ENCODE data around the gene PCNX2.

The PCNX2 gene

DNA sequence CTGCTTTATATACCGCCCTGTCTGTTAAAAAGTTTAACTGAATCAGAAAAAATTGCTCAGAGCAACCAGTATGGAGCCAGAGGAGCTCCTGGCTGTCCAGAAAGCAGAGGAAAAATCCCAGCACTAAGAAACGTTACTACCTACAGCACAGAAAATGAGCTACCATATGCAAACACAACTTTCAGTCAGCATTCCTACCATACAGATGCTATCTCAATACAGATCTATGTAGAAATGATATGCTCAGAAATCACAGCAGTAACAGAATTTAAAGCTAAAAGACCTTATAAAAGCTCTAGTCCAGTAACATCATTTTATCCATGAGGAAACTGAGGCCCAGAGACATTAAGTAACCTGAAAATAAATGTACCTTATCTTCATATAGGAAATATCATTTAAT is 38.7 kb downstream of the PCNX2 start:
- DNase-seq (ENCODE audit: low read depth), result no peak

DNA sequence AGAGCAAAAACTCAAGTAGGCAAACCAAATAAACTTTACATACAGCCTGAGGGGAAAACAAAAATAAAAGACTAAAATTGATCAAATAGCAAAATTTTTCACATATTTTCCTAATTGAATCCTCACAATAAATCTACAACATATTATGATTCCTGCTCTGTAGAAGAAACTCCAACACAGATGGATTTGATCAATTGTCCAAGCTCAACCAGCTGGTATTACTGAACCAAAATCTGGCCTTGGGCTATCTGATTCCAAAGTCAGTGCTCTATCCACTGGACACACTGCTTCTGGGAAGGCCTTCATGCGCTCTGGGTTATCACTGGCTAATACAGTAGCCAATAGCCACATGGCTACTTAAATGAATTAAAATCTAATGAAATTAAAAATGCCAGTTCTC is 39.3 kb downstream of the PCNX2 start:
- no peak for DNase-seq (ENCODE audit: low read depth)

DNA sequence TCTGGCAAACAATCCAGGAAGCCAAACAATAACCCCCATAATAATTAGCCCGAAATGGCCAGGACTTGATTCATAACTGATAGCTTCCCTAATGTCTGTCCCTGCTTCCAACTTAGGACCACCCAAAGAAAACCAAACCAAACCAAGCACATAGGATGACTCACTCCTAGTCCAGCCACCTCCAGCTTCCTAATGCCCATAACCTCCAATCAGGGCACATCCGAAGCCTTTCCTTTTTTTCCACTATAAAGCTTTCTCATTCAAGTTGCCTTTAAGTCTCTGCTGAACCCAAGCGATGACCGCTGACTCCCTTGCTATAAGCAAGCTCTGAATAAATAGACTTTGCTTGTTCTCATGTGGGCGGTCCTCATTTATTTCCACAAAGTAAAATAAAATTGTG is 40.4 kb downstream of the PCNX2 start:
- DNase-seq (ENCODE audit: low read depth), result no peak

DNA sequence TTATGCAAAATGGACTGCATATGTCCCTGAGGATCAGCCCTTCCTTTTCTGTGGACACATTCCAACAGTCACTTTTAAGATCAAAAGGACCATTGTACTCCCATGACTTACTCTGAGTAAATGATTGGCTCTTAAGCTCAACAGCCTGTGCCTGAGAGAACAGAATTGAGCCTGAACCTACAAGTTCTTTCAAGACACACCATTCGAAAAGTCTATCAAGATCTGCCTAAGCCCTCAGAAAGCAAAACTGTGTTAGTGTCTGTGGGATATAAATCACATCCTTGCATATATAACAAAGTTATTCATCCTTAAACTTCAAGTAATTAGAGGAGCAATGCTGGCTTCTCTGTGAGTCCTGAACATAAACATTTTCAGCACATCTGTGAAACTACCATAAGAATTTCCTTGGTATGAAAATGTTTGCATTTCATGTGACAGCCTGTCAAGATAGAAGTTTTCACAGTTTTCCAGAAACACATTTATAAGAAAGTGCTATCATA is 41.6 kb downstream of the PCNX2 start:
- DNase-seq (ENCODE audit: low read depth), result no peak

DNA sequence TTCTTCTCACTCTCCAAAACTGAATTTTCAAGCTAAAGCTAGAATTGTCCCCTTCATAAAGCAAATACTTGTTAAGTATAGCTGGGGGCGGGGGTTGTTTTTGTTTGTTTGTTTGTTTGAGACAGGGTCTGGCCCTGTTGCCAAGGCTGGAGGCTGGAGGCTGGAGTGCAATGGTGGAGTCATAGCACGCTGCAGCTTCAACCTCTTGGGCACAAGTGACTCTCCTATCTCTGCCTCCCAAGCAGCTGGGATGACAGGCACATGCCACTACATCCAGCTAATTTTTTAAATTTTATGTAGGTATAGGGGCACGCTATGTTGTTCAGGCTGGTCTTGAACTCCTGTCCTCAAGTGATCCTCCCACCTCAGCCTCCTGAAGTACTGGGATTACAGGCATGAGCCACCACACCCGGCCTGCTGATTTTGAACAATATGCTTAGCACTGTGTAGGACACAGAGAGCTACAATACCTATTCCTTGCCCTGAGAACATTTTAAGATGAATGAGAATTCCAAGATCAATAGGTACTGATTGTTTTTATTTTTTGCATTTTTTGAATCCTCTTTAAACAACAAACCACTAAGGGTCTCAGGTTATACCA is 42.2 kb downstream of the PCNX2 start:
- DNase-seq (ENCODE audit: low read depth), result no peak

DNA sequence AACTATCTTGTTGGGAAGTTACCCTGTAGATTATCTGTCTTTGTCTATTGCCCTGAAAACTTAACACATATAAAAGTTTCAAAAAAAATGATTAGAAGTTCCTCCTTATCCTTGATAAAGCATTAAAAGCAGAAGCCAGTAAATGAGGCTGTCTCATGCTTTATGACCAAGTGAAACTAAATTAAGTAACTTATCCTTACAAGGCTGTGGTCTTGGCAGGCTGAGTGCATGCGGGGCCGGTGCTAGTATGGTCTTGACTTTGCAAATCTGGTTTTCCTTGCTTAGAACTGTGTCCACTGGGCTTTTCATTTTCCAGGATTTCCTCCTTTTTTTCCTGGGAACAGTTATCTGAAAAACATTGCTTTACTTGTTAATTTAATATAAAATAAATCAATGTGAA is 43.1 kb downstream of the PCNX2 start:
- no peak for DNase-seq (ENCODE audit: low read depth)

DNA sequence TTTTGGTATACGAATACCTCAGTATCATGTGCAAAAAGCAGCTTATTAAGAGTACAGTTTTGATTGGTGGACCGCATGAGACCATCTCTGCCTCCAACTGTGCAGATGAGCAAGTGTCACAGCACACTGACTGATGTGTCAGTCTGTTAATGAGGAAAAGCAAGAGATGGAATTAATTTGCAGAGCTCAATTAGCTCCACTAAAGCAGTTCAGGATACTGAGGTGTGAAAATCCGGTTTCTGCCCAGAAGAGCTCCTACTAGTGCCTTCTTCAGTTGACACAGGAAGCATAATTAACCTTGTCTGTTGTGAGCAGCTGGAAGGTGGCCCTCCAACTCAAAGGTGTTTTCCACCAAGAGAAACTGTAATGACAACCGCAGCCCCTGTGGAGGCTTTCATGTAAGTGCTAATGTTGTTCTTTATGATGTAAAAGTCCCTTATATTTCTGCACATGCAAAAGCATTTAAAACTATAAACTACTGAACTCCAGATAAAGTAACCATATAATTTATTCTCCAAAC is 44.3 kb downstream of the PCNX2 start:
- no peak for DNase-seq (ENCODE audit: low read depth)

DNA sequence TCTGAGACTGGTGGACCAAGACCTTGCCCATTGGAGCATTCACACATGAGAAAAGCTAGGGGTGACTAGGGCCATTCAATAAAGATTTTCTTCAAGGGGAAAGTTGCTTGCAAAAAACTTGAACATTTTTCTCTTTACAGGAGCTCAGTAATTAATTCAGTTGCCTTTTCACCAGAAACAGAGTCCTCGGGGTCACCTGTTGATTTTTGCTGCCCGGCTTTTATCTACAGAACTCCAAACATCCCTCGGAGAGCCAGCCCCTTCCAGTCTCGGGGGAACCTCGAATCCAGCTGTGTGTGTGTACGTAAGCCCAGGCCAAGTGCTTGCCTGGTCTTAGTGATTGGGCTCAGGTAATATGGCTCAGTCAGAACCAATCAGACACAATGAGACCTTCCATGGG is 47.5 kb downstream of the PCNX2 start:
- DNase-seq (ENCODE audit: low read depth), result no peak

DNA sequence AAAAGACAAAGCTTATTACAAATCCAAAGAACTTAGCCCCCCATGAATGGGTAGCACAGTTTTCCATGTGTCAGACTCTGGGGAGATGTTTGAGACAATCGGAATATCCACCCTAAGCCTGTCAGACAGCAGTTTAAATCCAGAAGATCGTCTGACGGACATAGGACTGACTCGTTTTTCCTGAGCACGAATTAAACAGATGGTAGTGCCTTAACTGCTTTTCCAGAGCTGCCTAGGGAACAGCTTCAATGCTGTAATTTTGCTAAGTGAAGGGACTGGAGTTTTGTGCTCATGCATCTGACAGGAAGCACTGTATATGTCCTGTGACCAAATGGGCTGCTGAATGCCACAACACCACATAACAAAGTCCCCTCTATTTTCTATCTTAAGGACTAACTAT is 48.6 kb downstream of the PCNX2 start:
- DNase-seq (ENCODE audit: low read depth), result no peak

DNA sequence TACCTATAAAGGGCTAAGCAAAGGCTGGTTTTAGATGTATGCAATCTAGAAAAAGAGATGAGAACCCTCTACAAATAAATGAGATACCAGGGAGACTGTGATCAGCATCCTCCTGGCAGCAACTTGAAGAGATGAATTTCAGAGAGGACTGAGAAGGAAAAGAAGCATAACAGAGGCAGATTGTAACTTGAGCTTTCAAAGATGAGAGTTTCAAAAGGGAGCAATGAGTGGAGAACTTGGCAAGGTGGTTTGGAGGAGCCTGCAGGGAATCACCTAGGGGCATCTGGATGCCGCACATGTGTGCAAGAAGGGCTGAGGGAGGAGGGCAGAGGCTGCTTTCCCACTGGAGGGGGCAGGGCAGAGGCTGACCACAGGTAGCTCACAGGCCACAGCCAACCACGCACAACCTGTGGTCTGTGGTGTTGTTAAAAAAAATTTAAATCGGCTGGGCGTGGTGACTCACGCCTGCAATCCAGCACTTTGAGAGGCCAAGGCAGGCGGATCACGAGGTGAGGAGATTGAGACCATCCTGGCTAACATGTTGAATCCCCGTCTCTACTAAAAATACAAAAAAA is 50.2 kb downstream of the PCNX2 start:
- no peak for DNase-seq (ENCODE audit: low read depth)

DNA sequence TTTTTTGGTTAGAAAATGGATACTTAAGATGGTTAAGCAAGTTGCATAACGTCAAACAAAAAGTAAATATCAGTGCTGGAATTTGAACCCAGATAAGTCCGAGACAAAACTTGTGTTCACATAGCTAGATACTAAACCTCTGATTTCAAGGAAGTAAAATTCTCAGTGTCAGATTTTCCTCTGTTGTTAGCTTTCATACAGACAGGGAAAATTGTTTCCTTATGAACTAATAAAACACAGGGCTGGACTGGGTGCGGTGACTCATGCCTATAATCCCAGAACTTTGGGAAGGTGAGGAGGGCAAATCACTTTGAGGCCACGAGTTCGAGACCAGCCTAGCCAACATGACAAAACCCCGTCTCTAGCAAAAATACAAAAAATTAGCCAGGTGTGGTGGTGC is 51.3 kb downstream of the PCNX2 start:
- no peak for DNase-seq (ENCODE audit: low read depth)

DNA sequence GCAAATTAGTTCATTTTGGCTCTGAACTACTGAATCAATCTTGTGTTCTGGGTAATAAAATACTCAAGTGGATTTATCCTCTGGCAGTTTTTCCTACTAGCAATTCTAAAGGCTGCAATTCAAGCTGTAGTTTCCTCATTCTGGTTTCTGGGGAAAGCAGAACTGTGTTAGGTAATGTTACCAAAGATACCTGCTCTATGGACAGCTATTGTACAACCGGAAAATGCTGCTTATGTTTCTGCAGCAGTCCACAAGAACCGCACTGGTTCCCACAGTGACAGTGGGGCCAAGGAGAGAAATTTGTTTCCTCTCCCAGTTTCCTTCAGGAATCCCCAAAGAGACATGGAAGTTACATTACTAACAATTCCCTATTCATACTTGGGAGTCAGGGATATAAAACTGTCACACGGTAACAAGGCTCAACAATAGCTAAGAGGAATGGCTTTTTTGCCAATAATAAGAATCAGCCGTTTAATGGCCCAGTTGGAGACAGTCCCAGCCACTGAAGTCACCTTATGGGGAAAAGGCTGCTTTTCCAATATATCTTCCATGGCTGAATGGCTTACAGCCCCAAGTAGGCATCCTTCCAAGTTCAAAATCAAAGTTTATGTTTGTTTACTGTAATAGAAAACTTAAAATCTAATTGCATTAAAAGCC is 52.6 kb downstream of the PCNX2 start:
- DNase-seq (ENCODE audit: low read depth), result no peak

DNA sequence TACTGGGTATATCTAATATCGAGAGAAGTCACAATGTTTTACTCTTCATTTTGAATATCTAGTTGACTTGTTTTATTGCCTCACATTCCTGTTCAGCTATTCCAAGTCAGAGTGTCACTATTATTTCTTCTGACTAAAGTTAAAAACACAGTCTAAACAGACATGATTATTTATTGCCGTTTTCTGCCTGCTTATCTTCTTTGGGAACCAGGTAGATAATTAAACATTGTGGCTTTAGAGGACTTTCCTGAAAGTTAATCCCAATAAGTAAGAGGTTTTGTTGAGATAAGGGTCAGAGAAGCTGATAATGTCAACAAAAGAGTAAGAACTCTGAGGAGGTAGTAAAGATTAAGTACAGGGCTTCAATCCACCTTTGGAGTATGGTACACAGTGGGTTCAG is 53.8 kb downstream of the PCNX2 start:
- DNase-seq (ENCODE audit: low read depth), result no peak

DNA sequence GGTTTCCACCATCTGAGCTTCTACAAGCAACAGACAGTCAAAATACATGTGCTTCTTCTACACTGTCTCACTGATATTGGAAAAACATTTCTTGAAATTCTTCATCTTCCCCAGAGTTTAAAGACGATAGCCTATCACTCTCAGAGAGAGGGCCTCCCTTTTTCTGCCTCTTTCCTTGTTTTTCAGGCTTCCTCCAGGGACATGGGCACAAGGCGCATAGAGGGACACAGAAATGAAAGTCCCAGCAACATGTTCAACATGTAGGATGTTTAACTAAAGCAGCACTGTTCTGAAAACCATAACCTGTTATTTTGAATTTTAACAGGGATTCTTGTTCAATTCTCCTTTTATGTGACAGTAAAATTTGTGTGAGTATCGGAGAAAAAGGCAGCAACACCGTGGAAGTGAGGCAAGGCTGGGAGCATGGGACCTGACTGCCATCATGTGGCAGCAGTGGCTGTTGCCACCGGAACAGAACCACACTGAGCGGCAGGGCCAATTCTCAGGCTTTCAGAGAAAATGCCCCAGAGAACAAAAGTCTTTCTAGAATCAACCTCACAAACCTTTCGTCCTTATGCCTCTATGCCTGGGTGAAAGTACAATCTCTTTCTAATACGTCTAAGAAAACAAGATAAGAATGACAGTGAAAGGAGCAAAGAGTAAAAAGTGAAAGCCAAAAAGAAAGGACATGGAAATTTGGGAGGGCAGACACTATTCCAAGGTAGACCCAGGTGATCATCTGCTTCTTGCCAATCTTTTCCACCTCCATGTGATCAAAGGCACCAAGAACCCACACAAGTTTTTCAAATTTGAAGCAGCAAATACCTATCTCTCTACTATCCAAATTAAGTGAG is 54.5 kb downstream of the PCNX2 start:
- no peak for DNase-seq (ENCODE audit: low read depth)

DNA sequence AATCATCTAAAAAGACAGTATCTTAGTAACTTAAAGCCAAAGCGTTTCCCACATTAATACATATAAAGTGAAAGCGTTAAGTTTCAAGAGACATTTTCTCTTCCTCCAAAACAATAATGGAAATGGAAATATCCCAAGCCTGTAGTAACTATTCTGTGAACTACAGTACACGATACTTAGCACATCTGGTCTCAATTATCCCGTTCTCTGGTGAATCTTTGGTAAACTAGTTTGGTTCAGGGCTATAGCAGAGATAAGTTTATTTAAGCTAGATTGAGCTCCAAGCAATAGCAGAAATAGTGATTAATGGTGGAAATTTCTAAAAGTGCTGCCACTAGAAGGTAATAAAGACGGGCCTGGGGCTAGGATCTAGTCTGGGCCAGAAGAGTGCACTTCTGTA is 55.2 kb downstream of the PCNX2 start:
- no peak for DNase-seq (ENCODE audit: low read depth)

DNA sequence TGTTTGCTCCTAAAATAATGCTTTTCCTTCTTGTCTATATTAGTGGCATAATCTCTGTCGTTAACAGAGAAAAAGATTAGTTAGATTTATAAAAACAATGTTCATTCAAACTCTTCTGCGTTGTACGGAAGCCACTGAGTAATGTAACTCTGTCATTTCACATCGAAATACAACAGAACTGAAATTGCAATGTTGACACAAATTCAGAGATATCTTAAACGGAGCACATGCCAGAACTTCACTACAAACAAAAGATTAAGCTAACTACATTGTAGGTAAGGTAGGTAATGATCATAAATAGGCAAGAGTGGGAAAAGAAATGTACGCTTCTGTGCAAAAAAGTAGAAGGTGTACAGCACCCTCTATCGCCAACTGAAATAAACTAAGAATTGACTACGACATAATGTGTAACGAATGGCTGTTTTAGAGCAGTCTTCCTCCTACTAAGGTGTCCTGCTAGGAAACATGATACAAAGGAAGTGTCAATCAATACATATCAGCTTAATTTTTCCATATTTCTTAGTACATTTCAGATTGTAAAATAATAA is 56.6 kb downstream of the PCNX2 start:
- no peak for DNase-seq (ENCODE audit: low read depth)

DNA sequence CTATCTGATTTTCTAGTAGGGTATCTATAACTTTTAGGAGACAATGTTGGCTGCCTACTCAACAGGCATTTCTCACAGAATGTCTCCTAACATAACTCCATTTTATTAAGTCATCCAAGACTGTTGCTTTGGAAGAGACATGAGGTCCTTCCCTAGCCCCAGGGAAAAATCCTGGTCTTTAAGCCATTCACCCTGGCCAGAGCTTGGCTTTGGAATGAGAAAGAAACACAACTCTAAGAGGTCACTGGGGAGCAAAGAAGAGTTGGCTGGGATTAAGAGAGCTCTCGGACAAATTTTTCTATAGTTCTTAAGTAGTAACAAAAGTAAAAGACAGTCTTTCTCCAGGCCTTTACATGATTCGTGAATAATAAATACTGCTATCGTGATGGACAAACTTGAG is 57.9 kb downstream of the PCNX2 start:
- DNase-seq (ENCODE audit: low read depth), result no peak

DNA sequence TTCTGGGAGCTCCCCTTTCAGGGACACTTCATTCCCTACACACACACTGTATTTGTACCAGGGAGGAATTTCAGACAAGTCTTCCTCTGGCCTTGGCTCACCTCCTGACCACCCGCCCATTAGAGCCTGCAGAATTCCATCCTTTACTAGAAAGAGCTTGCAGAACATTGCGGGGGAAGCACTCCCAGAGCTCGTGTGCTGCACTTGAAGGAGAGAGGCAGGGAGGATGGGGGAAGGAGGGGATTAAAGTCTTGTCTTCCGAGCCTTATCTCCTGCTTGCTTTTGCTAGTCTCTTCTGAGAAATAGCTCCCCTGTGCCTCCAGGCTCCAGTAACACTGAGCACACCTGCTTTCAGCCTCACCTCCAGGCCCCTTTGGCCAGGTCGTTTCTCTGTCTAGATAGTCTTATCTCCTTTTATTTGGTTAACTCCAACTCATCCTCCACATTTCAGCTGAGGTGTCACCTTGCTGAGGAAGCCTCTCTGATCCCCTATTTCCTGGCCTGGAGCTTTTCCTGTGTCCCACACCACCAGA is 62.0 kb downstream of the PCNX2 start:
- no peak for DNase-seq (ENCODE audit: low read depth)

DNA sequence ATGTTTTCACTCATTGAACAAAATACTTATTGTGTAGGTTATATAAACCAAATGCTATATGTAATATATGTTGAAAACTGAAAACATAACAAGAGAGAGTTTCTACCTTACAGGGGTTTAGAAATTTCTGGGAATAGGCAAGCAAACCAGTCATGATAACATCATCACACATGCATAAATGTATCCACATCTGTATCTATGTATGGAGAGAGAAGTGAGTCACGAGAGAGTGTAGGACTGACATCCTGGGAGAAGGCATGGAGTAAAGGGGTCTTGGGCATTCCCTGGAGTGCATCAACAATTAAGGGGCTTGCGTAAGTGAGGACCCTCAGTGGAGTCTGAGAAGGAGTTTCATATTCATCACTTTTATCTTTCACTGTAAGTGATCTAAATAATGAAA is 65.5 kb downstream of the PCNX2 start:
- no peak for DNase-seq (ENCODE audit: low read depth)

DNA sequence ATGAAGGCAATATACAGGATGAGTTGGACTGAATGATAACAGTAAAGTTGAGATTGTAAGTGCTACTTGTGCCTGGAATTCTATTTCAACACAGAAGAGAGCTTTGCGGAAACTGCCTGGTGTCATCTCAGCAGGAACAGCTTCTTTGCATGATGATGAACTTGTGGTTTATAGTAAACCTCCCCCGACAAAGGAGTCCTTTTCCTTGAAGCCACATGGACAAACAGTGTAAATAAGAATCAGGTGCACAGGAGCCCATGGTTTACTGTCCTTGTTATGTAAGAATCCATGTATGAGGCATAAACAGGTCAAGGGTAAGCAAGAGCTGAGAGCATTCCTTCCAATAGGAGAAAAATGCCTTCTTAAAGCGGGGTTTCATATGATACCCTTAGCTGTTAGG is 66.2 kb downstream of the PCNX2 start:
- no peak for DNase-seq (ENCODE audit: low read depth)

DNA sequence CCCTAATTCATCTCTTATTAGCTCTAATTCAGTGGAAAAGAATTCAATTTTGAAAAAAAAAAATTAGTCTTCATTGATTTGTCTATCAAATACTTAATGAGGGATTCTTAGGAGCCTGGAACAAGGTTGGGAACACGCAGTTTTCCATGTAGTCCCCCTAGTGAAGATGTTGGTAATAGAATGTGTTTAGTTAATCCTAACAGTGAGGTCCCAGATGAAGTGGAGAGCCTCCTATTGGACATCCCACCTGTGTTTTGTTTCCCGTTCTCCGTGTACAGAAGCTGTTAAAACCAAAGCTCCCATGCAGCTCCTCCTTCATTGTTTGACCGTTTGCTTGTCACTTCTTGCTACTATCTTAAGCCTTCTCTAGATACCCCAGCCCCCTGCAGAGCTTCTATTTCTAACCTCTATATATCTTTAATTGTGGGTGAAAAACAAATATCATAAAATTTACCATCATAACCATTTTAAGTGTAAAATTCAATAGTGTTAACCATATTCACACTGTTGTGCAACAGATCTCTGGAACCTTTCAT is 67.5 kb downstream of the PCNX2 start:
- no peak for DNase-seq (ENCODE audit: low read depth)

DNA sequence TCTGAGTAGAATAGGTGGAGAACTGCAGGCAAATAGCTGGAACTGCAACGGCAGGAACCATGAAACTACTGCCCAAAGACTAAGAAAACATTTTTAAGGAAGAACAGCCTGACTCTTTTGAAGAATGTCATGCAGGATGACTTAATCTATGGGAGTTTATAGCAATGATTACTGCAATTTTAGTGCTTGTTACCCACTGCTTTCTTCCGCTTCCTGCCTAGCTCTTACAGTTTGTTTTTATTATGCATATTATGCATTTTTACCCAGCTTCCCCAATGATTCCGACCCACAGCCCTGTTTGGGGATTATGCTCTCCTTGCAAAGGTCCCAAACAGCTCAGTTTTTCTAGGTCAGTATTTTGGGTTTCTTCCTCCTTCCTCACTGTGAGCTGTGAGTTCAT is 71.2 kb downstream of the PCNX2 start:
- no peak for DNase-seq (ENCODE audit: low read depth)

Data from stimulated activated CD8-positive, alpha-beta memory T cell treated with anti-CD3 and anti-CD28 coated beads, Interleukin-4, amount 100 ng/mL, for 24 hours (primary cell).